B cell (primary cell): ENCODE measurements around the gene TMPRSS9. TPM values are rescaled to one million over a fixed set of nuclear protein-coding genes. Genes with fewer than 3 reads are reported as not detected.

Source experiments
- ATAC-seq: fragments of 200-7000 bp; cut with Tn5 transposase; one replicate; pipeline ENCODE4 v1.10.0; 2021; ENCODE audit warnings: low read depth, mild to moderate bottlenecking, moderate number of reproducible peaks, moderate library complexity
- CTCF ChIA-PET: fragments of 350-600 bp; sonication (Branson Sonifier 250); formaldehyde crosslinking; loops from one replicate; lab custom pipeline; 2021; ENCODE audit warnings: antibody characterized with exemption, inconsistent platforms; lab: Charles Lee
- POLR2A ChIA-PET: fragments of 350-600 bp; sonication (Branson Sonifier 250); formaldehyde crosslinking; loops from one replicate; lab custom pipeline; 2021; ENCODE audit warnings: antibody characterized with exemption; lab: Charles Lee
- DNase-seq: peaks from one replicate; pipeline ENCODE4 v3.0.0; 2013
- H2AFZ ChIP-seq: 2 replicates; pipeline ENCODE4 v1.6.1; 2012; ENCODE audit warnings: mild to moderate bottlenecking, low read depth, low read length; ENCODE audit not compliant: insufficient read depth, poor library complexity, severe bottlenecking
- H3K27ac ChIP-seq, 2 donors: 1 replicate in 1 of 2; 2 replicates in 1 of 2; pipeline ENCODE4 v1.5.1; 2012 to 2013; ENCODE audit warnings: low read length in 2 of 2, mild to moderate bottlenecking in 2 of 2, moderate library complexity in 1 of 2
- H3K27me3 ChIP-seq, 4 experiments: fragments of 200-600 bp in 1 of 4; sonication (generic) in 1 of 4; replicated peaks in 1 of 4; 1 replicate in 2 of 4; 2 replicates in 2 of 4; pipeline versions ENCODE4 v1.6.1 to v1.7.0; 2013 to 2016; ENCODE audit warnings: low read length in 3 of 4, mild to moderate bottlenecking in 2 of 4, mixed read lengths in 1 of 4, moderate library complexity in 1 of 4; ENCODE audit not compliant: insufficient read depth in 4 of 4, control insufficient read depth in 3 of 4; ENCODE audit errors: control extremely low read depth in 1 of 4
- H3K36me3 ChIP-seq, 2 experiments: replicated peaks in 1 of 2; 1 replicate in 1 of 2; 2 replicates in 1 of 2; pipeline versions ENCODE4 v1.6.1 to v1.7.1; 2013; ENCODE audit warnings: low read length in 1 of 2; ENCODE audit not compliant: insufficient read depth in 2 of 2, control insufficient read depth in 1 of 2; ENCODE audit errors: control extremely low read depth in 1 of 2, extremely low read depth in 1 of 2
- H3K4me1 ChIP-seq, 2 donors: fragments of 200-600 bp in 1 of 2; sonication (generic) in 1 of 2; 1 replicate in 1 of 2; 2 replicates in 1 of 2; pipeline versions ENCODE4 v1.5.1 to v1.6.1; 2013 to 2017; ENCODE audit warnings: low read length in 2 of 2; ENCODE audit not compliant: control insufficient read depth in 2 of 2, insufficient read depth in 2 of 2
- H3K4me2 ChIP-seq: replicated peaks from 2 replicates; pipeline ENCODE3; 2012; ENCODE audit warnings: mild to moderate bottlenecking, low read depth, low read length; ENCODE audit not compliant: poor library complexity, severe bottlenecking
- H3K4me3 ChIP-seq, 5 experiments: fragments of 200-600 bp in 1 of 5; sonication (generic) in 1 of 5; 1 replicate in 3 of 5; 2 replicates in 2 of 5; pipeline versions ENCODE4 v1.5.1 to v1.7.0; 2011 to 2016; ENCODE audit warnings: low read length in 4 of 5, mild to moderate bottlenecking in 4 of 5, low read depth in 2 of 5, control low read depth in 1 of 5, moderate library complexity in 1 of 5; ENCODE audit not compliant: insufficient read depth in 1 of 5; ENCODE audit errors: control extremely low read depth in 1 of 5, extremely low read depth in 1 of 5
- H3K79me2 ChIP-seq: fragments of 200-600 bp; sonication (generic); one replicate; pipeline ENCODE4 v1.6.0; 2016; ENCODE audit warnings: low read length; ENCODE audit not compliant: control insufficient read depth, insufficient read depth
- H3K9ac ChIP-seq: fragments of 200-600 bp; sonication (generic); 2 replicates; pipeline ENCODE4 v1.6.1; 2017; ENCODE audit warnings: mild to moderate bottlenecking, low read length, moderate library complexity
- H3K9me3 ChIP-seq, 3 donors: one replicate each; pipeline versions ENCODE4 v1.6.1 to v1.7.1; 2013; ENCODE audit warnings: low read length in 2 of 3; ENCODE audit not compliant: control insufficient read depth in 2 of 3, insufficient read depth in 1 of 3; ENCODE audit errors: control extremely low read depth in 1 of 3
- H4K20me1 ChIP-seq: 2 replicates; pipeline ENCODE4 v1.6.0; 2012; ENCODE audit warnings: mild to moderate bottlenecking, low read length; ENCODE audit not compliant: insufficient read depth, control insufficient read depth, poor library complexity, severe bottlenecking
- H3K27ac Mint-ChIP-seq: one replicate; pipeline ENCODE4 v1.8.0; 2021; ENCODE audit warnings: mixed read lengths
- H3K27me3 Mint-ChIP-seq: one replicate; pipeline ENCODE4 v1.8.0; 2021; ENCODE audit warnings: mixed read lengths
- H3K4me1 Mint-ChIP-seq: one replicate; pipeline ENCODE4 v1.8.0; 2021; ENCODE audit warnings: mixed read lengths
- H3K4me3 Mint-ChIP-seq: one replicate; pipeline ENCODE4 v1.8.0; 2021; ENCODE audit warnings: mixed read lengths
- H3K9me3 Mint-ChIP-seq: one replicate; pipeline ENCODE4 v1.8.0; 2022; ENCODE audit warnings: mixed read lengths; ENCODE audit not compliant: insufficient read depth
- EZH2 ChIP-seq: IDR thresholded peaks from 2 replicates; pipeline ENCODE4 v1.6.1; 2012; ENCODE audit warnings: borderline replicate concordance, low read depth, mild to moderate bottlenecking, moderate library complexity, low read length; ENCODE audit not compliant: insufficient read depth, poor library complexity, severe bottlenecking
- WGBS: methylation state at CpG from one replicate; pipeline ENCODE4 v1.1.5; 2013; ENCODE audit warnings: missing lambda C conversion rate; ENCODE audit not compliant: insufficient coverage; 5-methylcytosine and 5-hydroxymethylcytosine counted together
- intact Hi-C: fragments of 100-400 bp; cut with micrococcal nuclease; formaldehyde crosslinking; loops from one replicate; pipeline ENCODE4 v1.10.0; 2022
- polyA plus RNA-seq: library from polyadenylated mRNA; depleted of rRNA; stranded (reverse); fragments of >200 nt; gene quantifications from 2 replicates; pipeline ENCODE4 v1.2.3, GENCODE V29; 2012
- total RNA-seq, 2 donors: library from RNA; stranded (reverse); fragments of 120-200 nt in 1 of 2; gene quantifications; 1 replicate in 1 of 2; 2 replicates in 1 of 2; pipeline versions ENCODE4 v1.2.3 to v1.2.4, GENCODE V29; 2013 to 2022
- TF ChIP-seq, protein P1 (sequence below): fragments of 200-600 bp; IDR thresholded peaks from one replicate; pipeline ENCODE4 v1.8.0; 2022; ENCODE audit warnings: antibody characterized with exemption, mild to moderate bottlenecking

The TMPRSS9 gene
- total and polyA plus RNA-seq, 2 donors (not counting 1 experiment from before 2014, with no cell fraction given): not detected

GRCh38 chr19:2341244-2341751 lies 18.8 kb upstream of the TMPRSS9 start:
- Mint-ChIP-seq H3K4me1 (peaks cover 5% of the 10 kb centered on the region), H3K4me3 (no peak overlapping the region), H3K27ac (peak overlapping the region; percentile 3), H3K9me3 (no peaks in the 10 kb centered on the region), H3K27me3 (no peaks in the 10 kb centered on the region)
- Histone ChIP-seq H3K36me3 (peaks cover 0 to 64% of the 10 kb centered on the region in 2 experiments), H2AFZ (no peak overlapping the region), H3K4me2 (no peak overlapping the region), H3K79me2 (peaks cover 19% of the 10 kb centered on the region), H3K4me1 (no peaks in the 10 kb centered on the region), H3K9ac (no peak overlapping the region), H3K4me3 (no peak overlapping the region), H3K27me3 (no peaks in the 10 kb centered on the region), H3K9me3 (no peaks in the 10 kb centered on the region), H4K20me1 (peaks cover 44% of the 10 kb centered on the region), H3K27ac (no peak overlapping the region)
- ATAC-seq (no peak), DNase-seq (no peak)
- ChIA-PET CTCF (no interaction called here), POLR2A (no interaction called here)
- TF ChIP-seq, protein P1, sequence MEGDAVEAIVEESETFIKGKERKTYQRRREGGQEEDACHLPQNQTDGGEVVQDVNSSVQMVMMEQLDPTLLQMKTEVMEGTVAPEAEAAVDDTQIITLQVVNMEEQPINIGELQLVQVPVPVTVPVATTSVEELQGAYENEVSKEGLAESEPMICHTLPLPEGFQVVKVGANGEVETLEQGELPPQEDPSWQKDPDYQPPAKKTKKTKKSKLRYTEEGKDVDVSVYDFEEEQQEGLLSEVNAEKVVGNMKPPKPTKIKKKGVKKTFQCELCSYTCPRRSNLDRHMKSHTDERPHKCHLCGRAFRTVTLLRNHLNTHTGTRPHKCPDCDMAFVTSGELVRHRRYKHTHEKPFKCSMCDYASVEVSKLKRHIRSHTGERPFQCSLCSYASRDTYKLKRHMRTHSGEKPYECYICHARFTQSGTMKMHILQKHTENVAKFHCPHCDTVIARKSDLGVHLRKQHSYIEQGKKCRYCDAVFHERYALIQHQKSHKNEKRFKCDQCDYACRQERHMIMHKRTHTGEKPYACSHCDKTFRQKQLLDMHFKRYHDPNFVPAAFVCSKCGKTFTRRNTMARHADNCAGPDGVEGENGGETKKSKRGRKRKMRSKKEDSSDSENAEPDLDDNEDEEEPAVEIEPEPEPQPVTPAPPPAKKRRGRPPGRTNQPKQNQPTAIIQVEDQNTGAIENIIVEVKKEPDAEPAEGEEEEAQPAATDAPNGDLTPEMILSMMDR: no peak
- TF ChIP-seq EZH2: no peak
- intact Hi-C loops: no loop called here
- WGBS: 66% methylated on average over 17 of the region's 24 CpGs

DNA sequence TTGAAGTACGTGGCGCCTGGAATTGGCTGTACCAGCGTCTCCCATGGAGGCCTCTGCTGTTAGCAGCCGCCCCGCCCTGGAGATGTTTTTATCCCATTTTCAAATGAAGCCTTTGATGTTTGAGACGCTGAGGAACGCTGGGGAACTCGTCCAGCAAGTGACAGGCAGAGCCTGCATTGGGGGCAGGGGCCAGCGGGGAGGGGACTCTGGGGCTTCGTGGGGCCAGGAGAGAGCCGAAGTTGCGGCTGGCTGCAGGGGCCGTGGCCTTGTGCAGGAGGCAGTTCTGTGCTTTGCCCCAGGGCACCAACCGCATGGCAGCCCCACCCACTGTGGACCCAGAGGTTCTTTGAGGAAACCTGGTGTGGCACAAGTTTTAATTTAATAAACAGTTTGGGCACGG lies 18.1 kb upstream of the TMPRSS9 start:
- H3K36me3 ChIP-seq: peaks cover 0 to 68% of the 10 kb centered on the region in 2 experiments

More for the DNA sequence above, 18.1 kb upstream of the TMPRSS9 start:
- no peak overlapping the region for H2AFZ ChIP-seq
- no peaks in the 10 kb centered on the region for H3K27me3 ChIP-seq
- TF ChIP-seq EZH2: no peak
- TF ChIP-seq, protein P1: no peak
- no peak overlapping the region for H3K4me3 ChIP-seq
- POLR2A ChIA-PET: no interaction called here
- H3K4me1 ChIP-seq: no peaks in the 10 kb centered on the region
- ATAC-seq (no peak), DNase-seq (no peak)
- Mint-ChIP-seq H3K27me3 (no peaks in the 10 kb centered on the region), H3K4me3 (no peak overlapping the region), H3K9me3 (no peaks in the 10 kb centered on the region), H3K27ac (no peak overlapping the region), H3K4me1 (peaks cover 2% of the 10 kb centered on the region)
- intact Hi-C loops: no loop called here
- no peak overlapping the region for H3K9ac ChIP-seq
- no peak overlapping the region for H3K4me2 ChIP-seq
- H4K20me1 ChIP-seq: peaks cover 38% of the 10 kb centered on the region
- CTCF ChIA-PET: no interaction called here
- H3K27ac ChIP-seq: no peak overlapping the region
- H3K9me3 ChIP-seq: no peaks in the 10 kb centered on the region
- peaks cover 12% of the 10 kb centered on the region for H3K79me2 ChIP-seq
- WGBS: 84% methylated on average over 14 of the region's 15 CpGs
